GM12801 (cell line): ENCODE data around the gene SETX.

Experiments
- TF ChIP-seq, protein P1 (sequence below): IDR thresholded peaks from one replicate; pipeline ENCODE4 v1.5.1; 2011; ENCODE audit warnings: control low read depth; ENCODE audit not compliant: insufficient read length; ENCODE audit errors: extremely low read depth

The SETX gene

DNA sequence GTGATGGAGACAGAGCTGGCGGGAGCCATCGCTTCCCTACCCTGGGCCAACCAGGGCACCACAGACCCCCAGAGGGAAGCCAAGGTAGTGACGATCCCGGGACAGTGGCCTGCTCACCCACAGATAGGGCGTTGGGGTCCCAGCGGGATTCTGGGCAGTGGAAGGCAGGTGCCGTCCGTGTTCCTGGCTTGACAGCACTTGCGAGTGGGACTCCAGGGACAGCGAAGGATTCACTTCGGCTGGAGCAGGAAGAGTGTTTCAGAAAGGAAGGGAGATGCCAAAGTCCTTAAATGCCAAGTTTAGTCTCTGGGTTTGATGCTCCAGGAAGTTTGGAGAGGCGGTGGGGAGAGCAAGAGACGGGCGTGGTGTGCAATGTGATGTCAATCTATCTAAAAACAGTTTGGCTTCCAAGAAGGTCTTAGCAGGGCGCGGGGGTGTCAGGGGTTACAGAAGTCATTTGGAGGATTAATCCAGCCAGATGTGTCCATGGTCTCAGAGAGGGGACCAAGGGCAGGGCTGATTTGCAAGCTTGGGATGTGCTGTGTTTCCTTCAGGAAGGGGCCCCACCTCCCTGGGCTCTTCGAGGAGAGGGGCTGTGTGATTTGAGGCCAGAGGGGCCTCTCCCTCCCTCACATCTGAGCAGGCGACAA, 118.0 kb downstream of the SETX start:
- TF ChIP-seq, protein P1, sequence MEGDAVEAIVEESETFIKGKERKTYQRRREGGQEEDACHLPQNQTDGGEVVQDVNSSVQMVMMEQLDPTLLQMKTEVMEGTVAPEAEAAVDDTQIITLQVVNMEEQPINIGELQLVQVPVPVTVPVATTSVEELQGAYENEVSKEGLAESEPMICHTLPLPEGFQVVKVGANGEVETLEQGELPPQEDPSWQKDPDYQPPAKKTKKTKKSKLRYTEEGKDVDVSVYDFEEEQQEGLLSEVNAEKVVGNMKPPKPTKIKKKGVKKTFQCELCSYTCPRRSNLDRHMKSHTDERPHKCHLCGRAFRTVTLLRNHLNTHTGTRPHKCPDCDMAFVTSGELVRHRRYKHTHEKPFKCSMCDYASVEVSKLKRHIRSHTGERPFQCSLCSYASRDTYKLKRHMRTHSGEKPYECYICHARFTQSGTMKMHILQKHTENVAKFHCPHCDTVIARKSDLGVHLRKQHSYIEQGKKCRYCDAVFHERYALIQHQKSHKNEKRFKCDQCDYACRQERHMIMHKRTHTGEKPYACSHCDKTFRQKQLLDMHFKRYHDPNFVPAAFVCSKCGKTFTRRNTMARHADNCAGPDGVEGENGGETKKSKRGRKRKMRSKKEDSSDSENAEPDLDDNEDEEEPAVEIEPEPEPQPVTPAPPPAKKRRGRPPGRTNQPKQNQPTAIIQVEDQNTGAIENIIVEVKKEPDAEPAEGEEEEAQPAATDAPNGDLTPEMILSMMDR, result no peak

DNA sequence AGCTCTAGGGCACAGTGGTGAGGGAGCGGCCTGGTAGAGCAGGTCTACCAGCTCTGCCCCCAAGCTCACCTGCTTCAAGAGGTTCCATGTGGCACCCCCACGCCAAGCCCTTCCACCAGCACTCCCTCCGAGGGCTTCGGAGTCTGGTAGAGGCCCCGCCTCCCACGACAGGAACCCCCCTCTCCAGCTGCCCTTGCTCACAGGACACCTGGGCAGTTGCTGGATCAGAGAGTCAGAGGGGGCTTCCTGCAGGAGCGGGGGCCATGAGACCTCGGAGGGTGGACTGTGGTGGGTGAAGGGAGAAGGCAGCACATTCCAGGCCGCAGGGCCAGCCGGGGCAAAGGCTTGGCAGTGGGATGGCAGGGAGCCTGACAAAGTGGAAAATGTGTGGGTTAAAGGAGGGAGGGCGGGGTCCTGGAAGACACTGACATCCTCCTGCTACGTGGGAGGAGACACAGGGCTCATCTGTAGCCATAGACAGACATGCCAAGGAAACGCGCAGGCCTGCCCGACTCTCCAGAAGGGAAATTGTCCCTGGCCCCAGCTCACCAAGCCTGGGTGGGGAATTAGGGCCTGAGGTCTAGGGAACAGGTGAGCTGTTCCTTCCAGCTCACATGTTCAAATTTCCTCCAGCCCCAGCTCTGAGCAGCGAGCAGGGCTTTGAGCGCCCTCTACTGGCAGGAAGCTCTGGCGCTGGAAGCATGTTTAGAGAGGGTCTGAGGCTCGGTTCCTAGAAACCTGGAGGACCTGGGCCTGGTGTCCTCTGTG, 118.7 kb downstream of the SETX start:
- TF ChIP-seq, protein P1, result peak; percentile 93

DNA sequence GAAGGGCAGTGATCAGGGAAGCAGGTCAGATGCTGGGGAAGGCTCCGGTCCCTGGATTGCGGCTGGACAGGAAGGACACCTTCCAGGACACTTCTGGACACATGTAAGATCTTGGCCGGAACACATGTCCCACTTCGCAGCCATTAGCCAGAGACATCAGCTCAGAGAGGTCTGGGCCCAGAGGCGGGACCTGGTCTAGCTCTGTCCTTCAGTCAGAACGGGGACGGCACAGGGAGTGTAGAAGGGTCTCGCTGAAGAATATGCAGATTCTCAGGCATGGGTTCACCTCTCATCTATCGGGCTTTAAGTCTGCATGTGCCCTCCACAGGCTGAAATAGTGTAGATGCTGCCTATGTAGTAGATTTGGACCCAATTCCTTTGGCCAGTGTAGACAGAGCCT, 119.7 kb downstream of the SETX start:
- TF ChIP-seq, protein P1, result no peak

DNA sequence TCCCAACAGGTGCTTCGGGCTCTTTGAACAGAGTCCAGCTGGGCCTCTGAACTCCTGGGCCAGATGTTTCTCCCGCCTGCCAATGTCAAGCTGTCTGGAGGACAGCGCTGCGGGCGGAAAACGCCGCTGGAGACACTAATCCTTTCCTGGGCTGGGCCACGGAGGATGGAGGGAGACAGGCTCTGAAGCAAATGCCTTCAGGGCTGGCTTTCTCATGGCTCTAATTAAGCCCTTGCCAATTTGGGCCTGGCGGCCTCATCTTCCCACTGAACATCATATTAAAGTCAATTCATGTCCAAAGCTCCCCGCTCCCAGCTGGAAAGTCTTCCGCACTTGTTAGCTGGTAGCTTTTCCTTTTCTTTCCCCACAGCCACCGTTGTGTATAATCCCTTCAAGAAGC, 120.3 kb downstream of the SETX start:
- TF ChIP-seq, protein P1, result no peak

DNA sequence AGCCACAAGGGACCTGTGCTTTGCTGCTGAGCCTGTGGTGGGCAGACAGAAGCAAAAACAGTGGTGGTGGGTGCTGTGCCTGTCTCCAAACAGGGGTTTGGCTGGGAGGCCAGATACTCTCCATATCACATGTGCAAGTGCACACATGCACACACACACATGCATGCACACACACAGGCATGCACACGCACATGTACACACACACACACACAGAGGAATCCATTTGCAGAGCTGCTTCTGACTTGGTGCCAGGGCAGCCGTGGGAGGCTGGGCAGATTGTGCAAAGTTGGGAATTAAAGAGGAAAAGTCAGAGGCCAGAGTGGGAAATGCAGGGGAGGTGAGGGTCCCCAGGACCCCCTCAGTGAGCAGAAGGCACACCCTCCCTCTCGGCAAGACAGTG, 121.6 kb downstream of the SETX start:
- TF ChIP-seq, protein P1, result no peak

DNA sequence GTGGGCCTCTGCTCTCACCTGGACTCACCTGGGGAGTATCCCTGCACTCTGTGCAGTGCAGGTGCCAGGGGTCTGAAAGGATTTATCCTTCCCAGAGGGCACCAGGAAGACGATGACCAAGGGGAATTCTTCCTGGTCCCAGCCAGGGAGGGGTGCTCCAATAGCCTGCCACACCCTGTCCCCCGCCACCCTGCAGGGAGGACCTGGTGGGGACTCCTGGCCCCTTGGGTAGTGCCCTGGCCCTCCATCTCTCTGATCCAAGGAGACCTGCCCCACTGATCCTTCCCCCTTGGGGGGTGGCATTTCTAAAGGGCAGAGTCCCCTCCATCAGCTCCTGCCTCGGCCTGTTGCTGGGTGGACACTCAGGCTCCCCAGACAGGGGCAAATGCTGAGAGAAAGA, 122.3 kb downstream of the SETX start:
- TF ChIP-seq, protein P1, result no peak

DNA sequence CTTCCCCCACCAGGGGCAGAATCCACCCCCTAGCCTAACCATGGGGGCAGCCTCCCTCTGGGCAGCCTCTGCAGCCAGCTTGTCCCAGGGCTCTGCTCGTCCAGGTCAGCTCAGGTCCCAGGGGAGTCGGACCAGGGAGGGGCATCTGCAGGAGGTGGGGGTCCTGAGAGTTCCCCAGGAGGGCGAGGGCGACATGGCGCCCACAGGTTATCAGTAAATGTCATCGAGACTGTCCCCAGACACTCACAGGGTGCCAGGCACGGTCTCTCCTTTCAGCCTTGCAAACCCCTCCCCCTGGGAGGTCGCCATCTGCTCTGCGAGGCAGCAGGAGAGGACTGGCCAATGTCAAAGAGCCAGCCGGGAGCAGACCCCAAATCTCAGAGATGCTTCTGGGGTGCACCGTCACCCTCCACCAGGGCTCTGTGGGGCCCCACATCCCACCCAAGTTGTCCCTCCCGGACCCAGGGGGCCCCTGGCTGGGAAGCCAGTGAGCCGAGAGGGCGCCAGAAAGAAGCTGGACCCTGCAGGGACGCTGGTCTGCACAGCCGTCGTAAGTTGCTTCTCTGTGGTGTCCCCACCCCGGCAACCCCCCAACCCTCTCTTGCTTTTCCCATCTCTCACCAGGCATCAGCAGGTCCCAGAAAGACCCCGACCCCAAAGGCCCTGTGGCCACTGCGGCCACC, 123.6 kb downstream of the SETX start:
- TF ChIP-seq, protein P1, result no peak
